Measurements from ENCODE around the gene ADCY5.

ADCY5 gene

GRCh38 chr3:123405021-123405420 is 43.9 kb downstream of the ADCY5 start:
- DNase-seq = no peak

- DNase-seq = no peak
Measured at GRCh38 chr3:123404391-123404790, 44.5 kb downstream of the ADCY5 start.

- DNase-seq = no peak
Measured at GRCh38 chr3:123401836-123402530, 46.9 kb downstream of the ADCY5 start.

- DNase-seq = no peak
Measured at GRCh38 chr3:123400169-123400568, 48.7 kb downstream of the ADCY5 start.

- no peak for DNase-seq
Measured at GRCh38 chr3:123399653-123400052, 49.2 kb downstream of the ADCY5 start.

DNA sequence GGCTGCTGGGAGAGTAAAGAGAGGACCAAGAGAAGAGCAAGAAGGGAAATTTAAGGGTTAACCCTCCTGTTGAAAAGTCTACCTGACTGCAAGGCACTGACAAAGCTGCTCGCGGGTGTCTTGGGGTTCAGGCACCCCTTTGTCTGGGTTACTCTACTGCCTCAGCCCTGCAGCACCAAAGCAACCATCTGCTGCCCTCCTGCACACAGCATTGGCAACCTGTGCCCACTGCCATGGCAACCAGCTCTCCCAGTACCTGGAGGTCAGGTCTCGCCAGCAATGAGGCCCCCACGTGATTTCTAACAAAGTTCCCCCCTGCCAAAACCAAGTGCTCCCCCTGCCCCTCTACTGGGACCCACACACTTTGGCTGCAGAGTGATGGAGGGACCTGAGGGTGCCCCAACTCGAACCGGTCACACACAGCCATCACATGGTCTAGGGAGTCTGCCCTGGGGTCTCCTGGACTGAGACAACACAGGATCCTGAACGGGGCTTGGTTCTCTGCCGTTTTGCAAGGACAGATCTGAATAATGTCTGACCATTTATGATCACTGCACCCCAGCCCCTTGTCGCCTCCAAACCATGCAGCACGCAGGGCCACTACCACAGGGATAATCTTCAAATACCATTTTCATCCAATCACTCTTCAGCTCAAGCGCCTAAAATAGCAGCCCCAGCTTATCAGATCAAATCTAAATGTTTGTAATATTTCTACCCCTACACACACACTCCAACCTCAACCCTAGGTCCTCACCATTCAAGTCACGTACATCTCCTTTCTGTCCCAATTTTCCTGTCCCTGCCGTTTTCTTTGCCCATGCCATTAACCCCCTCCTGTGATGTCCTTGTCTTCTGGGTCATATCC is 50.7 kb downstream of the ADCY5 start:
- DNase-seq = no peak

DNA sequence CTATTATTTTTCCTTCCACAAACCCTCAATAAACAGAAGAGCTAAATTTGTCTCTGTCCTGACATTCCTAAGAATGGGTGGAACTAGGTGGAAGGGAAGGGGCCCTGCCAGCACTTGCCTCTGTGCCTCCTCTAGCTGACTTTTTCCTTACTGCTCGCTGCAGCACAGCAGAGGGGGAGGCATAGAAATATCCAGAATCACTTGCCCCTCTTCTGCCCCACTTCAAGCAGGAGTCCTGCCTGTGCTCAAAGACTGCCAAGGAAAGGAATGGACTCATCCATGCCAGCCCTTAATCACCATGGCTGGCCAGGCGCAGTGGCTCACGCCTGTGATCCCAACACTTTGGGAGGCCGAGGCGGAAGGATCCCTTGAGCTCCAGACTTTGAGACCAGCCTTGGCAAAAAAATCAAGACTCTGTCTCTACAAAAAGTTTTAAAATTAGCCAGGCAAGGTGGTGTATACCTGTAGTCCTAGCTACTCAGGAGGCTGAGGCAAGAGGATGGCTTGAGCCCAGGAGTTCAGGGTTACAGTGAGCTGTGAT is 51.8 kb downstream of the ADCY5 start:
- DNase-seq = no peak

DNA sequence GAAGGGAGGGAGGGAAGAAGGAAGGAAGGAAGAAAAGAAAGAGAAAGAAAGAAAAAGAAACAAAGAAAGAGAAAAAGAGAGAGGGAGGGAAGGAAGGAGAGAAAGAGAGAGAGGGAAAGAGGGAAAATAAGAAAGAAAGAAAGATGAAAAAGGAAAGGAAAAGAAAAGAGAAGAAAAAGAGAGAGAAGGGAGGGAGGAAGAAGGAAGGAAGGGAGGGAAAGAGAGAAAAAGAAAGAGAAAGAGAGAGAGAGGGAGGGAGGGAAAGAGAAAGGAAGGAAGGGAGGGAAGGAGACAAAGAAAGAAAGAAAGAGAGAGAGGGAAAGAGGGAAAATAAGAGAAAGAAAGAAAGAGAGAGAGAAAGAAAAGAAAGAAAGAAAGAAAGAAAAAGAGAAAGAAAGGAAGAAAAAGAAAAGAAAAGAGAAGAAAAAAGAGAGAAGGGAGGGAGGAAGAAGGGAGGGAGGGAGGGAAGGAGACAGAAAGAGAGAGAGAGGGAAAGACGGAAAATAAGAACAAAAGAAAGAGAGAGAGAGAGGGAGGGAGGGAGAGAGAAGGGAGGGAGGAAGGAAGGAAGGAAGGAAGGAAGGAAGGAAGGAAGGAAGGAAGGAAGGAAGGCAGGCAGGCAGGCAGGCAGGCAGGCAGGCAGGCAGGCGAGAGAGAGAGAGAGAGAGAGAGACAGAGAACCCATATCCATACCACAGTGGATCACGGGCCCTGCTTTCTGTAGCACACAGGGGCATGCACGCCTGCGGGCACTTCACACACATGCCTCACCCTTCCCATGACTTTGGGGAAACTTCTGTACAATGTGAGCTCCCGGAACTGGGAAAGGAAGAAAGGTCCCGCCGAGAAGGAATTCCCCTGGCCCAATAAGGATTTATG is 52.5 kb downstream of the ADCY5 start:
- DNase-seq = no peak

DNA sequence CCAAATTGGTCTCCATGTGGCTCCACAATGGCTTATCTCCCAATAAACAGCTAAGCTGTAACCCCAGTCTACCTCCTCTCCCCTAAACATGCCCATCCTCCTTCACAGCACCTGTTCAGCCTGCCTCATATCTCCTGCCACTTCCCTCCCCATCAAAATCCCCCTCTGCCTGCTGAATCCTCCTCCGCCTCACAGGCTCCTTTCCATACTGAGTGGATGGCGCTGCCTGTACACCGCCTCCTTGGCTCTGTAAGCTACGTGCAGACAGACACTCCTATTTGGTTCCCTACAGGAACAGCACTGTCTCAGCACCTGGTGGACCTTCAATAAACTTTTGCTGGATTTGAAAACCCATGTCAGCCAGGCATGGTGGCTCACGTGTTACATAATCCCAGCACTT is 53.7 kb downstream of the ADCY5 start:
- DNase-seq = no peak

DNA sequence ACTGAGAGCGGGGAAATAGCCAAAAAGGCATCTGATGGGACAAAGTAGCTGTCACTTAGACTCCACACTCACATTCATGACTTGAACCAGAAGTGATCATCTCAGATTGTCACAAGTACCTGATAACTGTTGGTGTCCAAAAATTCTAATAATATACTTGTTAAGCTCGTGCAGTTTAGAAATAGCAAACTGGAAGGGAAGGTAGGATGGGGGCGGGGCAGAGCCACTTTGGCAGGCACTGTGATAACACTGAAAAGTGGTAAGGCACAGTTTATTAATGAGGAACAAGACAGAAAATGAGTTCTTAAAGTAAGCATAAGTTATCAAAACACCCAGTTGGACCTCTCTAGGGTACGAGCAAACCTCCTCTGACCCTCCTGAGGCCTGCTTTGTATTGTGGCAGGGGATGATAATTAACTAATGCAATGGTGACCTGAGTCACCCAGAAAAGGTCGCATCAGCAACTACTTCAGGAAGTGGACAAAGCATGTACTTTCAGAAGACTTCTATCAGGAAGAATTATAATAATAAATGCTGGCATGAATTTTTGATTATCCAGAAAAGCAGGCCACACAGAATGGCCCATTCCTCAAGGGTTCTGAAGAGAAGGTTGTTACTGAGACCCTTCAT is 54.4 kb downstream of the ADCY5 start:
- no peak for DNase-seq

GRCh38 chr3:123392871-123393620 is 55.8 kb downstream of the ADCY5 start:
- DNase-seq = no peak

DNA sequence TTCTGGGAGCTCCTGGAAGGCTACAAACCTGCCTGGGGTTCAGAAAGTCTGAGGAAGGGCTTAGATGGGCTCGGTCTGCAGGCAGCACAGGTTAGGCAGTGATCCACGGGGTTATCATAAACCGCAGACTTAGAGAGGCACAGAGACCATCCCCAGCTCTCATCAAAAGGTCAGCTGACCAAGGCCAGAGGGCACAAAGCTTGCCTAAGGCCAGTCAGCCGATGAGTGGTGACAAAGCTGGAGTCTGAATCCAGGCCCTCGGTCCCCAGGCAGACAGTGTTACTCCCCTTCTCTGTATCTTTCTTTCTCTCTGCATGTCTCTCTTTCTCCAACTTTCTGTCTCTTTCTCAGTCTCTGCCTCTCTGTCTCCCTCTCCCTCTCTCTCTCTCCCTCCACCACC is 56.5 kb downstream of the ADCY5 start:
- no peak for DNase-seq

- DNase-seq = no peak
Measured at GRCh38 chr3:123390865-123391600, 57.9 kb downstream of the ADCY5 start.

DNA sequence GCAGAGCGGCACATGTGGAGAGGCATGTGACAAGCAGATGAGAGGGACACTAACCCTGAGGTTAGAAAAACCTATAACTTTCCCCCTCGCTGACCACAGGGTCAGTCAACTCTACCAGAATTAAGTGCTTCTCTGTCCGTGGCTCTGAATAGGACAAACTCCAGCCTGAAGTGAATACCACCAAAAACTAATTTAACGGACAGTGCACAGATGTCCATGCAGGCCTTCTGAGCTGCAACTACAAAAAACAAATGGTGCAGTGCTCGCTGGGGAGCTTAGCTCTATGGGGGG is 59.3 kb downstream of the ADCY5 start:
- no peak for DNase-seq

DNA sequence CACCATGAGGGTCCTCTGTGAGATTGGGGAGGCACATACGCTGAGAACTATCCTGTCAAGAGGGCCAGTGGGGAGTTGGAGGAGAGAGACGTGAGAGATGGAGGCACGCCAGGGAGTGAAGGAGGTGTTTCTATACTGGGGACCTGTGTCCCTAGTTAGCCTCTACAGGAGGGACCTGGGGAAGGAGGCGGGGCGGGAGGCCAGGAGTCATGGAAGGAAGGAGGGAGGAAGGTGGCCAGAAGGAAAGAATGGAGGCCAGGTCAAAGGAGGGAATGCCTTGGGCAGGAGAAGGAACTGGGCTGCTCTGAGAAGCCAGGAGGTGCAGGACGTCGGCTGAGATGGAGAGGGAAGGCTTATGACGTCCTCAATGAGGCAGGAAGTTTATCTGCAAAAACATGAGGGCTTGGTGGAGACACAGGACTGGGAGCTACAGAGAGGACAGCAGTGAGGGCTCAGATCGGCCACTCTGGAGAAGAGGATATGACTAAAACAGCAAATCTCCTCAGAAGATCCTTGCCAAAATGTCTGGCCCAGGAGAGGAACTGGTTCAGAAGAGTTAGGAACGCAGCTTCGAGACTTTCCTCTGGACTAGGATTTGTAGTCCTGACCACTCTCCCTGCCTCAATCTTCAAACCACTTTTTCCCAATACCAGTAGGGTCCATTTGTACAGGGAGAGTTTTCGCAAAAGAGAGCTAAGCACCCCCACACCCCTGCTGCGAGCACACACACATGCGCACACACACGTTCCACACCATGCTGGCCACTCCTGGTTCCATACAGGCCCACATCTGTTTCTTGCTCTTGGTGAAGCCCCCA is 59.9 kb downstream of the ADCY5 start:
- no peak for DNase-seq

DNA sequence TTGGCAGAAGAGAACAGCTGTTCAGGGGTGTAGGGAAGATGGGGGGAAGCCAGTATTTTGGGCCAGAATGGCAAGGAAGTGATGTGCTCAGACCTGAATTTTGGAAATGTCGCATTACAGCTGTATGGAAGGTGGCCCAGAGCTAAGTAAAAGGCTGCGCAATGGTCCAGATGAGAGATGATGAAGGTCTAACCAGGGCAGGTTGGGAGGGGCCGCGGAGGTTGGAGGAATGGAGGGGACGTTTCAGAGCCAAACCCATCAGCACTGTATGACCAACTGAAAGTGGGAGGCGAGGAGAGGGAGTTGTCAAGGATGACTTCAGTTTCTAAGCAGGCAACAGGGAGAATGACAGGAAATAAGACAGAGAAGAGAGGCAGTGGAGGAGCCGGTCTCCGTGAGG is 60.8 kb downstream of the ADCY5 start:
- DNase-seq = no peak

DNA sequence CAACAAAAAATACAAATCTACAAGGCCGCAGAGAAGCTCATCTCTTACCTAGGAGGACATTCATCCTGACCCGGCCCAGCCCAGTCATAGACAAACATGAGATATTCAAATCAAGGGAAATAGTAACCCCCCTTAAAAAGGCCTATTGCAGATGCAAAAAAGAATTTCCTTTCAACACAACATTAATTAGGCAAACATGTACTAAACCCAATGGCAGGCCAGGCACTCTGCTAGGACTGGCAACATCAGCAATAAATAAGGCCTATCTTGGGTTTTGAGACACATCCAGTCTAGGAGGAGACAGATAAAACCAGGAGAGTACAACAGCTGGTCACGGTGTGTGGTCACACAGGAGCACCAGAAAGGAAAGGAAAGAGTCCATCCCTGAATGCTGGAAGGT is 61.4 kb downstream of the ADCY5 start:
- DNase-seq = no peak

- no peak for DNase-seq
Measured at GRCh38 chr3:123386477-123387040, 62.3 kb downstream of the ADCY5 start.

DNA sequence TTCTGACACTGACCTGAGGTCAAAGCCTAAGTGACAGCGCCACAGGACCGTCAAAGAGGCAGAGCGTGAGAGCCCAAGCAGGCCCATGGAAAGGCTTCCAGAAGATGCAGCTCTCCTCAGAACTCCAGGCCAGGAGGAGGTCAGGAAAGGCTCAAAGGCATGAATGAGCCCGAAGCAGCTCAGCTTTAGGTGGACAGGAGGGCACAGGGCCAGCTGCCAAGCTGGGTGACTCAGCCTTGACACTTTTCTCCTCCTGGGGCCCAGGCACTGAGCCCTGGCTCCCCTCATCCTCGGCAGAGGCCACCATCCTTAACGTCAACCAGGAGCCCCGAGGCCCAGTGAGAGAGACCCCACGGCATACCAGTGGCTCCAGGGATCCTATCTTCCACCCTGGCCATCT is 62.9 kb downstream of the ADCY5 start:
- no peak for DNase-seq

- no peak for DNase-seq
Measured at GRCh38 chr3:123385499-123385898, 63.4 kb downstream of the ADCY5 start.
